Activated T-helper 1 cell treated with Interleukin-2 at 50 U/mL for 16 hours (primary cell): Measurements from ENCODE around the gene SORT1.
"Not testable (repeated sequence)": the region's sequence is repeated elsewhere in the genome, so short reads cannot be mapped to it uniquely, and the experiment has no call there.

Source experiments
- DNase-seq: peaks from one replicate; pipeline ENCODE4 v3.0.0-alpha.2; 2020; ENCODE audit warnings: low read depth

Gene SORT1

DNA sequence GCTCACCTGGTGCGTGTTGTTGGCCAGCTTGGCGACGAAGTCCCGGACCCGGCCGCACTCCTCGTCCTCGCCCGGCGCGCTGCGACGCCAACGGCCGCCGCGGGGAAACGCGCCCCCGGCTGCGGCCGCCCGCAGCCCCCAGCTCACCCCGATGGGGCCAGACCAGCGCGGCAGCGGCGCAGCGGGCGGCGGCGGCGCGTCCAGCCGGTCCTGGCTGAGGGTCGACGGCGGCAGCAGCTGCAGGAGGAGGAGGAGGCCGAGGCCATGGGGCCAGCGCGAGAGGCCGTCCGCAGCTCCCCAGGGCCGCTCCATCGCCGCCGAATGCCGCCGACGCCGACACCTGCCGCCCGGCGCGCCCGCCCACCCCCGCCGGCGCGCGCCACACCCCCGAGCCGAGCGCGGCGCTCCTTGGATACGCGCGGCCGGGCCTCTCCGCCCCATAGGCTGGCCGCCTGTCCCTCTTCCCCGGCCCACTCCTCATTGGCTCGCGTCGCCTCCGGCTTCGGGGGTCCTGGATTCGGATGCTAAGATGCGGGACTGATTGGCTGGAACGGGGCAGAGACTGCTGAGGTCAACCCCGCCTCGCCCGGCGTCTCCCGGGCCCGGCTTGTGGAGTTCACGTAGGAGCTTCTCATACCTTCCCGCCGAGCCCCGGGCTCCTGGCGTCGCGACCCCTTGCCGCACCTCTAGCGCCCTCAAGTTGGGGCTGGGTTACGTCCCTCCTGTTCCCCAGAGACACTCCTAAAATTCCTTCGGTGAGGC lies at the start of gene SORT1:
Gene SORT1, minus strand, starts transcription at position 338 of the 762 bp plus-strand sequence. Its CDS starts 26 bp downstream, at position 312.
- DNase-seq: peak; percentile 22

GRCh38 chr1:109445949-109446695 lies 48.4 kb upstream of the SORT1 start:
- not testable (repeated sequence) for DNase-seq

GRCh38 chr1:109444346-109444745 lies 46.6 kb upstream of the SORT1 start:
- no peak for DNase-seq

GRCh38 chr1:109443476-109443875 lies 45.8 kb upstream of the SORT1 start:
- no peak for DNase-seq

DNA sequence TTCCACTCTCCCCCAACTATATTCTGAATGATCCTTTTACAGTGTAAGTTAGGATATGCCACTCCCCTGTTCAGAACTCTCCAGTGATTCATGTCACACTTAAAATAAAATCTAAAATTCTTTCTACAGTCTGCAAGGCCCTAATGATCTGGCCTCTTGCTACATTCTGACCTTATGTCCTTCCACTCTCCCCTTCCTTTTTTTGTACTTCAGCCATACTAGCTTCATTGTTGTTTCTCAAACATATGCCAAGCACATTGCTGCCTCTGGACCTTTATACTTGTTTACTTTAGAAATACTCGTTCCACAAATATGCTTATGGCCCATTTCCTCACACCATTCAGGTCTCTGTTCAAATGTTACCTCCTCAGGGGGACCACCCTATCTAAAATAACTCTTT lies 43.4 kb upstream of the SORT1 start:
- no peak for DNase-seq

DNA sequence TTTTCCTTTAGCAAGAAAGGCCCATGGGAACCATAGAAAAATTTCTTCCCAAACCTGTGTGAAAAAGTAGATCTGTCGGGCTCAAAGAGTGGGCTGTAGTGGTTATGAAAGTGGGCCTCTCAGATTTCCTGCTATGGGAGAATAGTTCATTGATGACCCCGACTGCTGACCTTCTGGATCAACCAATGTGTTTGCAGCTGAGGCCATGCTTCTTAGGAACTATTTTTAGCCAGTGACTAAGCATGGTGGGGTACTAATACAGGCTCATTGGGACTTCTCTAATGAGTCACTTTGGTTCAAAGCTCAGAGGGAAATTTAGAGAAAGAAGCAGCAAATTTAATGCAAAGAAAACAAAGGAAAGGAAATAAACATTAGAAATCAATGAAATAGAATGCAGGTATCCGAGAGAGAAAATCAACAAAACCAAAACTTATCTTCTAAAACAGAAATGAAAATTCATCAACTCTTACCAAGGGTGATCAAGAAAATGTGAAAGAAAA lies 41.1 kb upstream of the SORT1 start:
- DNase-seq: no peak

GRCh38 chr1:109434484-109434883 lies 36.8 kb upstream of the SORT1 start:
- no peak for DNase-seq

DNA sequence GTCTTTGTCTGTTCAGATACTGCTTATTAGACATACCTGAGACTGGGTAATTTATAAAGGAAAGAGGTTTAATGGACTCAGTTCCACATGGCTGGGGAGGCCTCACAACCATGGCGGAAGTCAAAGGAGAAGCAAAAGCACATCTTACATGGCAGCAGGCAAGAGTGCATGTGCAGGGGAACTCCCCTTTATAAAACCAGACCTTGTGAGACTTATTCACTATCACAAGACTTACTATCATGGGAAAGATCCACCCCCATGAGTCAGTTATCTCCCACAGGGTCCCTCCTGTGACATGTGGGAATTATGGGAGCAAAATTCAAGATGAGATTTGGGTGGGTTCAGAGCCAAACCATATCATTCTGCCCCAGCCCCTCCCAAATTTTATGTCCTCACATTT lies 35.6 kb upstream of the SORT1 start:
- DNase-seq: no peak

- DNase-seq: no peak
These were observed 34.6 kb upstream of the SORT1 start for GRCh38 chr1:109432336-109432735.

DNA sequence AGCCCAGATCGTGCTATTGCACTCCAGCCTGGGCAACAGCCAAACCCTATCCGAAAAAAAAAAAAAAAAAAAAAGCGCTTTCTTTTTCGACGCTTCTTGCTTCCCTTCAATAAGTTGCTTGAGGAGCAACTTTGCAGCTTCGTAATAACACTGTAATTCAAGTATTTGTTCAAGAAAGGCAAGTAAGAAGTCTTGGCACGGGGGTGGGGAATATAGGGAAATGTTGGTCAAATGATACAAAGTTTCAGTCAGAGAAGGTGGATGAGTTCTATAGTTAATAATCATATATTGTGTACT lies 29.4 kb upstream of the SORT1 start:
- DNase-seq: no peak

DNA sequence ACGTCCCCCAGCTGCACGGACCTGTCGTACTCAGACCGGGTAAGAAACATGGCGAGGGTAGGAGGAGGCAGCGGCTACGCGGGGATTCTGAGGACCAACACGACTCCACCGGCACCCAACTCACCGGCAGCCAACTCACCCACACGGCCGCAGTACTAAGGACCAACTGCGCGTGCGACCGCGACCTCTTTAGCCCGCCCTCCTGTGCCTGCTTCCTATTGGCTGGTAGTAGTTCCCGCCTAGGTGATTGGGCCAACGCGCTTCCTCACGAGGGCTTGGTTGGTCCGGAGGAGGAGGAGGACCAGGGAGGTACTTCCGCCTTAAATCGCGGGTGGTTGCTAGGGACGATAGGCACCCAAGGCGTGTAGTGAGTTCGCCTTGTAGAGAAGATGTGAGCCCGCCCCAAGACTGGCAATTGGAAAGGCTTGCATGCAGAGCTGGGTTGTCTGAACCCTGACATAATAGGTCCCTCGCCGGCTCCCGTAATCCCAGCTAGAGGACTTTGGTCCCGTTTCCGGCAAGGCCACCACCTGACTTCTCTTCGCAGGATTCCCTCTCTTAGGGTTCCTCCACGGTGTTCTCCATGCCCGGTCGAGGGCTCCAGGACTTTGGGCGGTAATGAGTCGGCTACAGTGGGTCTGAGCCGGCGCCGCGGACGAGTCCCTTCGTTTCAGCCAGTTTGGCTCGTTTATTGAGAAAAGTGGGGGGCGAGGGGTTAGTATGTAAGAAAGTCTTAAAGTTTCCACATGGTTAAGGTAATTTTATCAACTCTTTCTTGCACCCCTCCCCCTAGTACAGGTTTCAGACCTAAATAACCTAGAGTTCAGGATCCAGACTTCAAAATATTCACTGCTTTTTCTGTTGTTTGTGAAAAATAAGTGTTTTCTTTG lies 28.8 kb upstream of the SORT1 start, which contains the start of gene PSMA5:
Gene PSMA5, minus strand, starts transcription at position 168 of the 890 bp plus-strand sequence. Its CDS starts 118 bp downstream, at position 50.
- DNase-seq: peak; percentile 89

- DNase-seq: peak; percentile 27
These were observed 27.9 kb upstream of the SORT1 start for GRCh38 chr1:109425391-109426280.

GRCh38 chr1:109423498-109423897 lies 25.8 kb upstream of the SORT1 start:
- DNase-seq: no peak

DNA sequence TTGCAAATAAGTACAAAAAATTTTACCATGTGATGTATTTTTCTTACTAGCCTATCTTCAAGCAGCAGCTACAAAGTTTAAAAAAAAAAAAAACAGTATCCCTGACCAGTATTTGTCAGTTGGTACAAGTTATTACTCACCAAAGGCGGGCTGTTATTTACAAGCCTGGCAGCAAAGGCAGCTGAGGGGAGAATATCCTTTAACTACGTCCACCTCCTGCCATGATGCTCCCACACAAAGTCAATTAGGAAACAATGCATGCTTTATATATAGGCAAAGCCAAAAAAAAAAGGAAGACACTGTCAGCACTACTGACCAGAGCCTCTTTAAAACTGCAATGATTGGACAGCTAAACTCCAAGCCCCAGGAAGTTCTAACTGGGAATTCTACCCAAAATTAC lies 14.8 kb upstream of the SORT1 start:
- no peak for DNase-seq

DNA sequence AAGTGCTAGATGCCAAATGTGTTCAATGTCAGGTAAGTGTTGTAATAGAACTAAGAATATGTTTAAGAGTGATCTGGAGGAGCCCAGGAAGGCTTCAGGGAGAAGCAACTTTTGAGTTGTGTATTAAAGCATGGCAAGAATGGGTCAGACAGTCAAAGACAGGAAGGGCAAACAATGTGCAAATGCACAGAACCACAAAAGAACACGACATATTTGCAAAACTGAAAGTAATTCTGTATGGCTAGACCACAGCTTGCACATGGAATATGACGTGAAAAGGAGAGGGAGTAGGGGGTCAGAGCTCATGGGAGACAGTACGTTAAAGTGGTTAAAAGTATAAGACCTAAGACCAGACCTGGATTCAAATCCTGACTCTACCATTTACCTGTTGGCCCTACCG lies 7.1 kb upstream of the SORT1 start:
- DNase-seq: no peak

DNA sequence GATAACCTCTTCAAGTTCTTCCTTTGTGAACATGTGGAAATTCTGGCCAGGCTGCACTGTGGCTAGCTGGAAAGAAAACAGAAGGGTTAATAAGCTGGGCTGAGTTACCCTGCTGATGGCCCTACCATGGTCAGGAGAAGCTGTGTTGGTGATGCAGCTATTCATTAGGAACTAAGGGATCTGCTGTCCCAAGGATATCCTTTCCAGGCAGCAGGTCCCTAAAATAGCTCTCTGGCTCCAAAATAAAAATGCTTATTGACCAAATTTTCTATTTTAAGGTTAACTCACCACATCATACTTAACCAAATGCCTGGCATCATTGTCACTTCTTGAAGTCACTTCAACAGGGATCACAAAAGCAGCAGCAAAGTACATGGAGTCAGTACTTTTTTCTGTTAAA lies 4.3 kb upstream of the SORT1 start:
- no peak for DNase-seq

GRCh38 chr1:109400035-109400655 lies 2.4 kb upstream of the SORT1 start:
- no peak for DNase-seq

DNA sequence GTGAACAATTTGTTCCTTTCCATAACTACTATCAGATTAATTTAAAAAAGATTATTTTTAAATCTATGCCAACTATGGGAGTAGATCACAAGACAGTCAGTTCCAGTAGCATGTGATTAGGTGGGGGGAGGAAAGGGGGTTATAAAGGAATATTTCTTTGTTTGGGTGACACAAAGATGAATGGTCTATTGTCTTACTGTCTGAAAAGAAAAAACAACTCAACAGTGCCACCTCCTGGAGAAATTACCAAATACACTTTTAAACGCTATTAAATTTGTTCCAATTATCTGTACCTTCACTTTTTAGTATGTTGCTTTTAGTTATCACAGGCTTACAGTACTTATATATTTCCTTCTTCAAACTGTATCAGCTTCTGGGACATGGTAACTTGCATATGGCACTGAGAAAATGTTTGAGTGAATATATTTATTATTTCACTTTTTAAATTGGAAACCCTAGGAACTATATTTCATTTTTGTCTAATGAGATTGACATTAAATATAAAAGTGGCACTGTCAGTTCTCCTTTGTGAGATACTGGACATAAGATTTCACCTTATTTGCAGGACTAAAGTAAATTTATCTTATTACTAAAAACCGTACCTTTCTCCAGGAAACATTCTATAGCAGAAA lies 1.7 kb upstream of the SORT1 start:
- no peak for DNase-seq

GRCh38 chr1:109398343-109399225 lies 866 bp upstream of the SORT1 start:
- DNase-seq: no peak
